A549 (cell line): ENCODE data around the gene PANK3. TPM values are rescaled to one million over a fixed set of nuclear protein-coding genes. Genes with fewer than 3 reads are reported as not detected.
A peak's percentile ranks its signal among the peaks of the same experiment; 100 is the strongest.

Experiments
- ATAC-seq, 2 experiments: fragments of 200-7000 bp in 1 of 2; fragments of >200 bp in 1 of 2; cut with Nextera tagmentation in 1 of 2; cut with Tn5 transposase in 1 of 2; 3 replicates each; pipeline versions ENCODE4 v1.8.0 to v1.9.1; 2018 to 2020; ENCODE audit warnings: mild to moderate bottlenecking in 1 of 2, moderate library complexity in 1 of 2
- CTCF ChIA-PET: fragments of 300-600 bp; sonication (Branson Sonifier 250); formaldehyde crosslinking; extraction: SDS; loops from one replicate; lab custom pipeline; 2021; ENCODE audit warnings: antibody characterized with exemption, inconsistent platforms; lab: Yijun Ruan, JAX
- POLR2A ChIA-PET: fragments of 350-600 bp; formaldehyde crosslinking; extraction: SDS; loops from one replicate; lab custom pipeline; 2021; ENCODE audit warnings: antibody characterized with exemption, inconsistent platforms; lab: Yijun Ruan, JAX
- DNase-seq, 2 experiments: peaks; one replicate each; pipeline versions ENCODE4 v3.0.0 to v3.0.0-alpha.2; 2011 to 2016; ENCODE audit warnings: low read depth in 1 of 2, low spot score in 1 of 2
- FAIRE-seq: peaks from 2 replicates; lab custom pipeline; 2011; peaks lifted over from hg19 to GRCh38; lab: Jason Lieb, UNC
- H3K27ac ChIP-seq, 2 experiments: fragments of >200 bp; sonication (Bioruptor Twin); formaldehyde crosslinking; 3 replicates each; pipeline ENCODE4 v1.5.1; 2016 to 2017
- H3K4me1 ChIP-seq: fragments of >200 bp; sonication (Bioruptor Twin); formaldehyde crosslinking; 3 replicates; pipeline ENCODE4 v1.6.1; 2016
- H3K4me2 ChIP-seq: fragments of >200 bp; sonication (Bioruptor Twin); formaldehyde crosslinking; 3 replicates; pipeline ENCODE4 v1.6.1; 2016
- H3K4me3 ChIP-seq: fragments of >200 bp; sonication (Bioruptor Twin); formaldehyde crosslinking; 3 replicates; pipeline ENCODE4 v1.5.1; 2016
- H3K9me3 ChIP-seq: fragments of >200 bp; sonication (Bioruptor Twin); formaldehyde crosslinking; 3 replicates; pipeline ENCODE4 v1.6.1; 2016
- ATOH8 ChIP-seq: fragments of 250-450 bp; sonication (Bioruptor Pico); IDR thresholded peaks from 2 replicates; pipeline ENCODE4 v1.5.0; 2020; ENCODE audit warnings: low read depth, mild to moderate bottlenecking, moderate library complexity
- BCL3 ChIP-seq: fragments of >200 bp; sonication (Bioruptor Twin); formaldehyde crosslinking; IDR thresholded peaks from 3 replicates; pipeline ENCODE4 v1.6.1; 2016
- E2F6 ChIP-seq: IDR thresholded peaks from 2 replicates; pipeline ENCODE4 v1.6.1; 2012; ENCODE audit warnings: low read depth, borderline replicate concordance
- EHMT2 ChIP-seq: fragments of 200-600 bp; sonication (generic); IDR thresholded peaks from 2 replicates; pipeline ENCODE4 v1.6.1; 2016; ENCODE audit warnings: antibody characterized with exemption, low read depth, mild to moderate bottlenecking, moderate library complexity
- EP300 ChIP-seq, 2 experiments: fragments of >200 bp; sonication (Bioruptor Twin); formaldehyde crosslinking; IDR thresholded peaks; 2 replicates in 1 of 2; 3 replicates in 1 of 2; pipeline ENCODE4 v1.6.1; 2016 to 2017
- ESRRA ChIP-seq: fragments of 150-350 bp; IDR thresholded peaks from 2 replicates; pipeline ENCODE4 v1.6.1; 2014; ENCODE audit warnings: mild to moderate bottlenecking, low read length, borderline replicate concordance
- GATA3 ChIP-seq: IDR thresholded peaks from 2 replicates; pipeline ENCODE4 v1.6.1; 2012; ENCODE audit warnings: borderline replicate concordance
- HOXA7 ChIP-seq: fragments of 250-450 bp; sonication (Bioruptor Pico); IDR thresholded peaks from 2 replicates; pipeline ENCODE4 v1.5.0; 2020; ENCODE audit warnings: mild to moderate bottlenecking, moderate library complexity
- JUN ChIP-seq, 2 experiments: fragments of >200 bp; sonication (Bioruptor Twin); formaldehyde crosslinking; IDR thresholded peaks; 2 replicates in 1 of 2; 3 replicates in 1 of 2; pipeline ENCODE4 v1.6.1; 2016 to 2017
- KDM5A ChIP-seq: fragments of 200-600 bp; sonication (generic); IDR thresholded peaks from 2 replicates; pipeline ENCODE4 v1.6.1; 2016; ENCODE audit warnings: antibody characterized with exemption, mild to moderate bottlenecking
- MAFK ChIP-seq: fragments of 450-650 bp; IDR thresholded peaks from 2 replicates; pipeline ENCODE4 v1.6.1; 2014; ENCODE audit not compliant: partially characterized antibody
- MAZ ChIP-seq: fragments of 150-350 bp; IDR thresholded peaks from 2 replicates; pipeline ENCODE4 v1.6.1; 2014; ENCODE audit warnings: antibody characterized with exemption, low read depth, low read length, borderline replicate concordance
- PBX3 ChIP-seq: IDR thresholded peaks from 2 replicates; pipeline ENCODE4 v1.6.1; 2012
- PHF8 ChIP-seq: fragments of 200-600 bp; sonication (generic); IDR thresholded peaks from 2 replicates; pipeline ENCODE4 v1.6.1; 2016; ENCODE audit warnings: low read depth, mild to moderate bottlenecking, antibody characterized with exemption, moderate library complexity, borderline replicate concordance
- POLR2A ChIP-seq: IDR thresholded peaks from 2 replicates; pipeline ENCODE4 v1.6.1; 2012; ENCODE audit warnings: mild to moderate bottlenecking, low read length
- RARB ChIP-seq: fragments of 250-450 bp; sonication (Bioruptor Pico); IDR thresholded peaks from 2 replicates; pipeline ENCODE4 v1.8.0; 2021; ENCODE audit warnings: mild to moderate bottlenecking, moderate library complexity
- RFX5 ChIP-seq: fragments of 450-650 bp; IDR thresholded peaks from 2 replicates; pipeline ENCODE4 v1.7.1; 2014; ENCODE audit warnings: antibody characterized with exemption, mild to moderate bottlenecking, moderate library complexity
- TP53 ChIP-seq: fragments of 250-450 bp; sonication (Bioruptor Pico); IDR thresholded peaks from 2 replicates; pipeline ENCODE4 v1.5.0; 2021; ENCODE audit warnings: mild to moderate bottlenecking, moderate library complexity
- USF2 ChIP-seq: fragments of 450-650 bp; IDR thresholded peaks from 2 replicates; pipeline ENCODE4 v1.6.1; 2014; ENCODE audit warnings: antibody characterized with exemption
- ZFP36 ChIP-seq: fragments of 450-650 bp; IDR thresholded peaks from 2 replicates; pipeline ENCODE4 v1.6.1; 2014; ENCODE audit warnings: borderline replicate concordance; ENCODE audit not compliant: partially characterized antibody
- WGBS: methylation state at CpG from one replicate; pipeline ENCODE4 v1.1.6; 2017; ENCODE audit errors: missing lambda C conversion rate; 5-methylcytosine and 5-hydroxymethylcytosine counted together
- polyA plus RNA-seq, 4 experiments: library from polyadenylated mRNA; depleted of rRNA in 3 of 4; stranded (reverse); fragments of >200 nt; fragmentation: RNase III in 1 of 4; extraction: RNeasy Plus Mini Kit Qiagen cat#74134 plus additional on column Dnase treatment in 1 of 4; gene quantifications; 2 replicates in 3 of 4; 3 replicates in 1 of 4; pipeline ENCODE4 v1.2.3, GENCODE V29; 2011 to 2017

Gene PANK3
- polyA plus RNA-seq, 2 of the 4 experiments (the other 2 are of a cell fraction), result 21.9 to 41.3 TPM

- Histone ChIP-seq H3K4me1 (peaks cover 19% of the 10 kb centered on the region; the same call in 2 of the 3 replicates), H3K9me3 (peaks cover 10% of the 10 kb centered on the region), H3K4me3 (peak overlapping the region; percentile 84), H3K4me2 (peak overlapping the region; percentile 68), H3K27ac (peak overlapping the region; percentile 85 to 96)
- 3% methylated on average over 27 of the region's 52 CpGs for WGBS
- ChIA-PET CTCF (no interaction called here), POLR2A (interaction anchor here (0.6 to 1.8 kb wide), 7 partner anchors 10 to 429 kb away, joined by 3 to 9 read pairs (median 7); no protein-coding TSS in a partner anchor)
- DNase-seq, result peak; percentile 98 to 99
- peak; percentile 93; the same call in 2 of the 3 replicates for TF ChIP-seq BCL3
- peak; percentile 97 for TF ChIP-seq USF2
- TF ChIP-seq MAFK, result no peak
- TF ChIP-seq ESRRA, result no peak
- no peak for TF ChIP-seq E2F6
- no peak for TF ChIP-seq TP53 (CRISPR knock-in tag)
- peak; percentile 85; the same call in 1 of the 2 replicates for TF ChIP-seq PHF8
- TF ChIP-seq HOXA7 (CRISPR knock-in tag), result peak; percentile 19; the same call in 1 of the 2 replicates
- peak; percentile 96 for TF ChIP-seq POLR2A
- TF ChIP-seq JUN (IDR thresholded peaks at IDR 0.05), result peak; percentile 54 to 89; a peak in 3 of 5 replicates
- 0 out of 2 replicates have a peak, but pooled peaks have one; percentile 24 for TF ChIP-seq PBX3
- TF ChIP-seq EHMT2, result no peak
- TF ChIP-seq MAZ, result 0 out of 2 replicates have a peak, but pooled peaks have one; percentile 13
- peak; percentile 97 to 99 for ATAC-seq
- FAIRE-seq, result peak; percentile 7
Observed at GRCh38 chr5:168579488-168580226, 489 bp upstream of the PANK3 start.

- peak overlapping the region; percentile 85 to 96 for H3K27ac ChIP-seq
- FAIRE-seq (no peak), ATAC-seq (no peak), DNase-seq (peak in 1 of 2 experiments; percentile 11)
- peaks cover 19% of the 10 kb centered on the region; the same call in 2 of the 3 replicates for H3K4me1 ChIP-seq
- no peaks in the 10 kb centered on the region for H3K9me3 ChIP-seq
- H3K4me2 ChIP-seq, result peak overlapping the region; percentile 84
- WGBS, result 17% methylated on average over 3 of the region's 3 CpGs
- ChIA-PET POLR2A (no interaction called here), CTCF (no interaction called here)
- H3K4me3 ChIP-seq, result peak overlapping the region; percentile 84
- TF ChIP-seq RARB (0 out of 2 replicates have a peak, but pooled peaks have one; percentile 36), GATA3 (no peak), KDM5A (no peak), ZFP36 (no peak), ATOH8 (no peak), EP300 (IDR thresholded peaks at IDR 0.05) (no peak), TP53 (CRISPR knock-in tag) (no peak), RFX5 (no peak)
Observed at GRCh38 chr5:168578006-168578405, 1.2 kb downstream of the PANK3 start.
